NB4 (cell line): Measurements from ENCODE around the gene RAB30.

Experiments
- CTCF ChIP-seq: IDR thresholded peaks from one replicate; pipeline ENCODE4 v1.5.1; 2012; ENCODE audit warnings: low read depth, low read length
- MAX ChIP-seq: IDR thresholded peaks from 2 replicates; pipeline ENCODE4 v1.6.1; 2011; ENCODE audit warnings: low read depth, low read length

- TF ChIP-seq MAX (no peak), CTCF (no peak)
Measured at GRCh38 chr11:82976786-82977185, 94.9 kb downstream of the RAB30 start.
